ENCODE results near the gene DGUOK.

GRCh38 chr2:73902284-73902683 lies 24.4 kb upstream of the DGUOK start:
- TF ChIP-seq ZNF274 (IDR thresholded peaks at IDR 0.05; ENCODE audit: low read depth, low read length) (no peak), YY1 (IDR thresholded peaks at IDR 0.05; ENCODE audit: insufficient read depth, insufficient read length) (no peak), SUZ12 (IDR thresholded peaks at IDR 0.05; ENCODE audit: extremely low read depth, insufficient read depth, insufficient read length) (no peak)

All from NT2/D1 (cell line).